ENCODE measurements around the gene RASGRP4.

- TF ChIP-seq POLR2A (IDR thresholded peaks at IDR 0.05), result no peak
- no peak for TF ChIP-seq CTCF (IDR thresholded peaks at IDR 0.05)
Measured at GRCh38 chr19:38457202-38457601, 31.2 kb upstream of the RASGRP4 start.
